ENCODE data around the gene OTUB1.

DNA sequence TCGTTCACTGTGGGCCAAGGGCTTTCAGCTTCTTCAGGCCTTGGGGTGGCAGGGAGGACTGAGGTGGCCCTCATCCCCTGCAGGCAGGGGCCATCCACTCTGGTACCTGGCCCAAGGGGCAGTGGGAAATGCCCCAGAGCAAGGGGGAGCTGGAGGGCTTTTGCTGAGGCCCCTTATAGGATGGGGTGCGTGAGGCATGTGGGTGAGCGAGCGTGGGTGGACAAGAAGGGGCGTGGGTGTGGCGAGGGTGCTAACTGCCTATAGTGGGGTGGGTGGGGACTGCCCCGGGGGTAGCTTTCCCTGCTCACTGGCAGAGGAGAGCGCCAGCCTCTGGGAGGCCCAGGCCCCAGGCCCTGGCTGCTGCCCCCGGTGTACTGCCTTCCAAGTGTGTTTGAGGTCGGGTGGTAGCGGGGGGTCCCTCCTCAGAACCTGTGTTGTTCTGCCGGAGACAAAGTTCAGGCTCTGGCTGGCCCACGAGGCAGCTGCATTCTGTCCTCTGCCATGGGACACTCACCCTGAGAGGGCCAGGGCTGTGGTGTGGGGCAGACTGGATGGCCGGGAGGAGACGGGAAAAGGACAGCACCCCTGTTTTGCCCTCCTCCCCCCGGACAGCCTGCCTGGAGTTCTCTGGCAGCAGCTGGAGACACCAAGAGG is 52.9 kb downstream of the OTUB1 start:
- TF ChIP-seq, protein P1, sequence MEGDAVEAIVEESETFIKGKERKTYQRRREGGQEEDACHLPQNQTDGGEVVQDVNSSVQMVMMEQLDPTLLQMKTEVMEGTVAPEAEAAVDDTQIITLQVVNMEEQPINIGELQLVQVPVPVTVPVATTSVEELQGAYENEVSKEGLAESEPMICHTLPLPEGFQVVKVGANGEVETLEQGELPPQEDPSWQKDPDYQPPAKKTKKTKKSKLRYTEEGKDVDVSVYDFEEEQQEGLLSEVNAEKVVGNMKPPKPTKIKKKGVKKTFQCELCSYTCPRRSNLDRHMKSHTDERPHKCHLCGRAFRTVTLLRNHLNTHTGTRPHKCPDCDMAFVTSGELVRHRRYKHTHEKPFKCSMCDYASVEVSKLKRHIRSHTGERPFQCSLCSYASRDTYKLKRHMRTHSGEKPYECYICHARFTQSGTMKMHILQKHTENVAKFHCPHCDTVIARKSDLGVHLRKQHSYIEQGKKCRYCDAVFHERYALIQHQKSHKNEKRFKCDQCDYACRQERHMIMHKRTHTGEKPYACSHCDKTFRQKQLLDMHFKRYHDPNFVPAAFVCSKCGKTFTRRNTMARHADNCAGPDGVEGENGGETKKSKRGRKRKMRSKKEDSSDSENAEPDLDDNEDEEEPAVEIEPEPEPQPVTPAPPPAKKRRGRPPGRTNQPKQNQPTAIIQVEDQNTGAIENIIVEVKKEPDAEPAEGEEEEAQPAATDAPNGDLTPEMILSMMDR (IDR thresholded peaks at IDR 0.05) = no peak
- no peak for TF ChIP-seq EZH2 (IDR thresholded peaks at IDR 0.05; ENCODE audit: borderline replicate concordance, insufficient read depth, low read depth, low read length, poor library complexity, severe bottlenecking)
